ENCODE data around the gene SELENOW.

SELENOW gene

GRCh38 chr19:47832723-47833122, 54.2 kb downstream of the SELENOW start:
- FAIRE-seq: no peak

Data from G401.6 (cell line).